Loucy (cell line): ENCODE measurements around the gene ECT2L.
"Not testable (repeated sequence)": the region's sequence is repeated elsewhere in the genome, so short reads cannot be mapped to it uniquely, and the experiment has no call there.

Experiments used
- H2AFZ ChIP-seq: fragments of 200-600 bp; sonication (generic); 2 replicates; pipeline ENCODE4 v1.6.0; 2016; ENCODE audit warnings: antibody characterized with exemption, mild to moderate bottlenecking, low read length, moderate library complexity
- H3F3A ChIP-seq: fragments of 200-600 bp; 2 replicates; pipeline ENCODE4 v1.6.0; 2016; ENCODE audit warnings: antibody characterized with exemption, low read depth, mild to moderate bottlenecking
- H3K27me3 ChIP-seq: fragments of 200-600 bp; sonication (generic); 2 replicates; pipeline ENCODE4 v1.6.1; 2014; ENCODE audit warnings: low read length, mild to moderate bottlenecking; ENCODE audit not compliant: insufficient read depth, poor library complexity, severe bottlenecking
- H3K36me3 ChIP-seq: fragments of 200-600 bp; sonication (generic); 2 replicates; pipeline ENCODE4 v1.6.1; 2016; ENCODE audit warnings: low read length; ENCODE audit not compliant: insufficient read depth
- H3K4me1 ChIP-seq: fragments of 200-600 bp; sonication (generic); 2 replicates; pipeline ENCODE4 v1.5.1; 2014; ENCODE audit warnings: low read length, mild to moderate bottlenecking; ENCODE audit not compliant: insufficient read depth, poor library complexity, severe bottlenecking
- H3K4me2 ChIP-seq: fragments of 200-600 bp; sonication (generic); 2 replicates; pipeline ENCODE4 v1.6.0; 2014; ENCODE audit warnings: antibody characterized with exemption, low read length, low read depth, mild to moderate bottlenecking; ENCODE audit not compliant: poor library complexity, severe bottlenecking
- H3K4me3 ChIP-seq: fragments of 200-600 bp; sonication (generic); 2 replicates; pipeline ENCODE4 v1.5.1; 2014; ENCODE audit warnings: low read length, mild to moderate bottlenecking, mixed read lengths; ENCODE audit not compliant: poor library complexity, severe bottlenecking
- H3K79me2 ChIP-seq: fragments of 200-600 bp; sonication (generic); 2 replicates; pipeline ENCODE4 v1.6.1; 2014; ENCODE audit warnings: low read length; ENCODE audit not compliant: insufficient read depth
- H3K9ac ChIP-seq: fragments of 200-600 bp; sonication (generic); 2 replicates; pipeline ENCODE4 v1.6.0; 2014; ENCODE audit warnings: mild to moderate bottlenecking, low read depth, low read length, moderate library complexity; ENCODE audit not compliant: poor library complexity, severe bottlenecking
- H3K9me2 ChIP-seq: fragments of 200-600 bp; sonication (generic); replicated peaks from 2 replicates; pipeline ENCODE4 v1.6.1; 2016; ENCODE audit warnings: low read depth, low read length, mixed read lengths
- H3K9me3 ChIP-seq: fragments of 200-600 bp; sonication (generic); 2 replicates; pipeline ENCODE4 v1.6.1; 2014; ENCODE audit warnings: mild to moderate bottlenecking, antibody characterized with exemption, low read length, low read depth; ENCODE audit not compliant: insufficient read depth
- H4K20me1 ChIP-seq: fragments of 200-600 bp; sonication (generic); 2 replicates; pipeline ENCODE4 v1.6.0; 2014; ENCODE audit warnings: antibody characterized with exemption, low read length, mild to moderate bottlenecking; ENCODE audit not compliant: insufficient read depth, poor library complexity, severe bottlenecking
- CTCF ChIP-seq: fragments of 200-600 bp; sonication (generic); conservative IDR thresholded peaks from 2 replicates; pipeline ENCODE4 v1.5.1; 2014; ENCODE audit warnings: mild to moderate bottlenecking, antibody characterized with exemption, low read length
- EZH2phosphoT487 ChIP-seq: fragments of 200-600 bp; IDR thresholded peaks from 2 replicates; pipeline ENCODE4 v1.6.1; 2018; ENCODE audit warnings: antibody characterized with exemption, mild to moderate bottlenecking, moderate library complexity, borderline replicate concordance

ECT2L gene

GRCh38 chr6:138926579-138926978 is 130.7 kb downstream of the ECT2L start:
- no peak overlapping the region for H2AFZ ChIP-seq
- no peak for TF ChIP-seq CTCF
- H3K4me3 ChIP-seq, result no peak overlapping the region
- peaks cover under 1% of the 10 kb centered on the region for H3K4me1 ChIP-seq
- no peaks in the 10 kb centered on the region for H4K20me1 ChIP-seq
- H3K27me3 ChIP-seq, result no peaks in the 10 kb centered on the region
- no peak overlapping the region for H3K9ac ChIP-seq
- peaks cover 19% of the 10 kb centered on the region; the same call in 1 of the 2 replicates for H3K36me3 ChIP-seq
- H3K79me2 ChIP-seq, result no peaks in the 10 kb centered on the region
- H3F3A ChIP-seq, result no peaks in the 10 kb centered on the region
- no peak overlapping the region for H3K4me2 ChIP-seq
- H3K9me2 ChIP-seq, result no peaks in the 10 kb centered on the region
- no peaks in the 10 kb centered on the region for H3K9me3 ChIP-seq

GRCh38 chr6:138931660-138932059 is 135.8 kb downstream of the ECT2L start:
- no peak overlapping the region for H3K9ac ChIP-seq
- H3K4me3 ChIP-seq, result no peak overlapping the region
- H3K36me3 ChIP-seq, result peaks cover 35% of the 10 kb centered on the region
- H3K27me3 ChIP-seq, result no peaks in the 10 kb centered on the region
- no peaks in the 10 kb centered on the region for H3K79me2 ChIP-seq
- no peaks in the 10 kb centered on the region for H3K9me2 ChIP-seq
- H3K4me2 ChIP-seq, result no peak overlapping the region
- peaks cover 4% of the 10 kb centered on the region for H3K4me1 ChIP-seq
- H3K9me3 ChIP-seq, result peaks cover 6% of the 10 kb centered on the region; the same call in 1 of the 2 replicates
- H3F3A ChIP-seq, result no peaks in the 10 kb centered on the region
- TF ChIP-seq CTCF (no peak), EZH2phosphoT487 (no peak)
- no peaks in the 10 kb centered on the region for H4K20me1 ChIP-seq
- H2AFZ ChIP-seq, result no peak overlapping the region

- not testable (repeated sequence) for H3K4me1 ChIP-seq, H4K20me1 ChIP-seq, H3K27me3 ChIP-seq, H3F3A ChIP-seq, H3K79me2 ChIP-seq, H3K9me2 ChIP-seq, H2AFZ ChIP-seq, H3K9ac ChIP-seq, H3K4me3 ChIP-seq, H3K4me2 ChIP-seq
- H3K36me3 ChIP-seq, result peaks cover 63% of the 10 kb centered on the region
- H3K9me3 ChIP-seq, result peaks cover 13% of the 10 kb centered on the region; the same call in 1 of the 2 replicates
These were observed 141.0 kb downstream of the ECT2L start for GRCh38 chr6:138936873-138937272.

GRCh38 chr6:138943089-138943625 is 147.3 kb downstream of the ECT2L start:
- Histone ChIP-seq H2AFZ (no peak overlapping the region), H3K4me1 (peaks cover 12% of the 10 kb centered on the region), H3K27me3 (no peaks in the 10 kb centered on the region), H3K9me2 (no peaks in the 10 kb centered on the region), H3K36me3 (peaks cover 63% of the 10 kb centered on the region), H4K20me1 (peaks cover 11% of the 10 kb centered on the region), H3K4me2 (no peak overlapping the region), H3K79me2 (peaks cover 24% of the 10 kb centered on the region; the same call in 1 of the 2 replicates), H3K4me3 (no peak overlapping the region), H3K9ac (no peak overlapping the region), H3K9me3 (no peaks in the 10 kb centered on the region), H3F3A (no peaks in the 10 kb centered on the region)
- TF ChIP-seq EZH2phosphoT487 (no peak), CTCF (no peak)
